Endothelial cell of umbilical vein (primary cell): ENCODE measurements around the gene MYEOV. TPM values are rescaled to one million over a fixed set of nuclear protein-coding genes. Genes with fewer than 3 reads are reported as not detected.

Experiments used
- BruUV-seq: library from RNA; stranded (reverse); fragments of 400-500 nt; replicated peaks from 2 replicates; lab custom pipeline; 2021; lab: Mats Ljungman, UMichigan
- CTCF ChIA-PET: fragments of 300-600, 350-600 bp; sonication (Branson Sonifier 250); formaldehyde crosslinking; loops from one replicate; lab custom pipeline; 2021; ENCODE audit warnings: antibody characterized with exemption, inconsistent platforms; lab: Charles Lee
- POLR2A ChIA-PET: fragments of 300-600, 350-600 bp; sonication (Branson Sonifier 250); formaldehyde crosslinking; loops from one replicate; lab custom pipeline; 2021; ENCODE audit warnings: antibody characterized with exemption, inconsistent platforms; lab: Charles Lee
- DNase-seq: peaks from one replicate; pipeline ENCODE4 v3.0.0-alpha.2; 2011; ENCODE audit warnings: low read depth, low spot score
- FAIRE-seq: peaks from 2 replicates; lab custom pipeline; 2011; peaks lifted over from hg19 to GRCh38; lab: Jason Lieb, UNC
- H2AFZ ChIP-seq: 2 replicates; pipeline ENCODE4 v1.6.0; 2012; ENCODE audit warnings: low read depth, low read length, control low read depth, inconsistent platforms
- H3K27ac ChIP-seq: 2 replicates; pipeline ENCODE4 v1.5.1; 2011; ENCODE audit warnings: low read depth, mild to moderate bottlenecking, control low read depth, low read length, moderate library complexity; ENCODE audit not compliant: insufficient read depth
- H3K27me3 ChIP-seq, 2 experiments: 2 replicates each; pipeline versions ENCODE4 v1.6.0 to v1.6.1; 2011; ENCODE audit warnings: low read length in 2 of 2, mixed read lengths in 1 of 2; ENCODE audit not compliant: control insufficient read depth in 2 of 2, insufficient read depth in 2 of 2
- H3K36me3 ChIP-seq, 2 experiments: 2 replicates in 1 of 2; 3 replicates in 1 of 2; pipeline ENCODE4 v1.5.1; 2011; ENCODE audit warnings: low read length in 2 of 2, mild to moderate bottlenecking in 1 of 2, moderate library complexity in 1 of 2; ENCODE audit not compliant: control insufficient read depth in 2 of 2, insufficient read depth in 2 of 2; ENCODE audit errors: extremely low read depth in 1 of 2
- H3K4me1 ChIP-seq: 3 replicates; pipeline ENCODE4 v1.5.1; 2011; ENCODE audit warnings: mild to moderate bottlenecking, low read length; ENCODE audit not compliant: control insufficient read depth, insufficient read depth; ENCODE audit errors: extremely low read depth
- H3K4me2 ChIP-seq: 2 replicates; pipeline ENCODE4 v1.6.1; 2011; ENCODE audit warnings: low read length, control low read depth, mixed read lengths; ENCODE audit not compliant: insufficient read depth
- H3K4me3 ChIP-seq, 3 experiments: fragments of 200-600 bp in 1 of 3; sonication (generic), shearing (Covaris generic) in 1 of 3; replicated peaks in 1 of 3; 2 replicates each; pipeline ENCODE4 v1.5.1; 2011 to 2016; ENCODE audit warnings: control low read depth in 3 of 3, low read length in 3 of 3, mild to moderate bottlenecking in 2 of 3, inconsistent platforms in 1 of 3, low read depth in 1 of 3, moderate library complexity in 1 of 3; ENCODE audit not compliant: insufficient read depth in 1 of 3
- H3K79me2 ChIP-seq: 2 replicates; pipeline ENCODE4 v1.6.0; 2012; ENCODE audit warnings: low read length, inconsistent platforms; ENCODE audit not compliant: control insufficient read depth, insufficient read depth
- H3K9ac ChIP-seq: replicated peaks from 2 replicates; pipeline ENCODE3; 2011; ENCODE audit warnings: low read length, control low read depth; ENCODE audit not compliant: insufficient read depth; ENCODE audit errors: extremely low read depth
- H3K9me1 ChIP-seq: replicated peaks from 3 replicates; pipeline ENCODE4 v1.6.0; 2011; ENCODE audit warnings: mild to moderate bottlenecking, low read length; ENCODE audit not compliant: control insufficient read depth, insufficient read depth; ENCODE audit errors: extremely low read depth
- H3K9me3 ChIP-seq: replicated peaks from 2 replicates; pipeline ENCODE4 v1.5.1; 2012; ENCODE audit warnings: low read length, inconsistent platforms; ENCODE audit not compliant: control insufficient read depth, insufficient read depth
- H4K20me1 ChIP-seq: replicated peaks from 2 replicates; pipeline ENCODE3; 2011; ENCODE audit warnings: mild to moderate bottlenecking, low read length; ENCODE audit not compliant: control insufficient read depth, insufficient read depth; ENCODE audit errors: extremely low read depth
- EZH2 ChIP-seq: IDR thresholded peaks from 2 replicates; pipeline ENCODE4 v1.6.1; 2012; ENCODE audit warnings: borderline replicate concordance, low read depth, mild to moderate bottlenecking, moderate library complexity, low read length, inconsistent platforms; ENCODE audit not compliant: severe bottlenecking
- POLR2A ChIP-seq: IDR thresholded peaks from 2 replicates; pipeline ENCODE4 v1.6.1; 2012; ENCODE audit warnings: low read depth, mild to moderate bottlenecking, control low read depth, low read length
- dilution Hi-C: fragments of 300-500 bp; cut with MboI; formaldehyde crosslinking; loops from one replicate; pipeline ENCODE4 v1.15.0; 2019; ENCODE audit warnings: low sequenced_read_pairs; ENCODE audit not compliant: extremely low pct_ligation_motif_present
- intact Hi-C: fragments of 100-400 bp; cut with micrococcal nuclease; formaldehyde crosslinking; loops from one replicate; pipeline ENCODE4 v1.10.0; 2022
- polyA plus RNA-seq, 4 experiments: library from polyadenylated mRNA; depleted of rRNA in 3 of 4; stranded (reverse) in 3 of 4; unstranded in 1 of 4; fragments of >200 nt; gene quantifications; 2 replicates each; pipeline versions ENCODE4 v1.2.1 to v1.2.3, GENCODE V29; 2011 to 2012; ENCODE audit warnings: missing spikeins in 1 of 4
- total RNA-seq: library from RNA; stranded (reverse); gene quantifications from 2 replicates; pipeline ENCODE4 v1.2.3, GENCODE V29; 2021
- TF ChIP-seq, protein P1 (sequence below), 2 donors: IDR thresholded peaks; 1 replicate in 1 of 2; 2 replicates in 1 of 2; pipeline ENCODE4 v1.5.1; 2011; ENCODE audit warnings: low read length in 2 of 2, mild to moderate bottlenecking in 2 of 2, moderate library complexity in 2 of 2, control low read depth in 1 of 2, inconsistent platforms in 1 of 2, low read depth in 1 of 2; ENCODE audit not compliant: insufficient read depth in 1 of 2; ENCODE audit errors: extremely low read depth in 1 of 2

MYEOV gene
- total and polyA plus RNA-seq, 2 donors (not counting 3 experiments of a cell fraction or from before 2014, with no cell fraction given) = 3.8 to 14.4 TPM

DNA sequence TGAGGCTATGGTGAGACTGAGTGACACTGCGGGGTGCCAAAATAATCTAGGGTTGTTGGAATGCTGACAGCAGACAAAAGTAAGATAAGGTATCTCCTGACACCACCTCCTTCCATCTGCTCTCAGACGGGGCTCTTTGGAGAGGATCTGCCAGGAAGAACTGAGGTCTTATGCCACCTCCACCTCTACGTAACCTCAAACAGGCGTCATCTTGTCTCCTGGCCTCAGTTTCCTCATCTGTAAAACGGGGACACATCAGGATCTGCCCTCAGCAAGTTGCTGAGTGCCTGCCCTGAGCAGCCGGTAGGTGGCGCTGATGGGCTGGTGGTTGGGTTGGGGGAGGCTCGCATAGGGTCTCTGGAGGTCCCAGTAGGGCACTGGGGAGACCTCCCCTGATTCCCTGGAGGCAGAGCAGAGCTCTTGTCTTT lies 1.7 kb upstream of the MYEOV start:
- TF ChIP-seq, protein P1, sequence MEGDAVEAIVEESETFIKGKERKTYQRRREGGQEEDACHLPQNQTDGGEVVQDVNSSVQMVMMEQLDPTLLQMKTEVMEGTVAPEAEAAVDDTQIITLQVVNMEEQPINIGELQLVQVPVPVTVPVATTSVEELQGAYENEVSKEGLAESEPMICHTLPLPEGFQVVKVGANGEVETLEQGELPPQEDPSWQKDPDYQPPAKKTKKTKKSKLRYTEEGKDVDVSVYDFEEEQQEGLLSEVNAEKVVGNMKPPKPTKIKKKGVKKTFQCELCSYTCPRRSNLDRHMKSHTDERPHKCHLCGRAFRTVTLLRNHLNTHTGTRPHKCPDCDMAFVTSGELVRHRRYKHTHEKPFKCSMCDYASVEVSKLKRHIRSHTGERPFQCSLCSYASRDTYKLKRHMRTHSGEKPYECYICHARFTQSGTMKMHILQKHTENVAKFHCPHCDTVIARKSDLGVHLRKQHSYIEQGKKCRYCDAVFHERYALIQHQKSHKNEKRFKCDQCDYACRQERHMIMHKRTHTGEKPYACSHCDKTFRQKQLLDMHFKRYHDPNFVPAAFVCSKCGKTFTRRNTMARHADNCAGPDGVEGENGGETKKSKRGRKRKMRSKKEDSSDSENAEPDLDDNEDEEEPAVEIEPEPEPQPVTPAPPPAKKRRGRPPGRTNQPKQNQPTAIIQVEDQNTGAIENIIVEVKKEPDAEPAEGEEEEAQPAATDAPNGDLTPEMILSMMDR (IDR thresholded peaks at IDR 0.05; ENCODE audit: extremely low read depth in 1 of 2, insufficient read depth in 1 of 2, low read depth in 1 of 2, low read length in 2 of 2) = peak; percentile 85 to 89
- TF ChIP-seq POLR2A (no peak), EZH2 (no peak)
- DNase-seq = peak; percentile 40
- peaks cover 22% of the 10 kb centered on the region for H3K4me1 ChIP-seq
- ChIA-PET CTCF (interaction anchor here (0.6 to 3.6 kb wide), 36 partner anchors 9 to 378 kb away, joined by 3 to 56 read pairs (median 4); a partner anchor contains a TSS), POLR2A (interaction anchor here (2.1 kb wide), 1 partner anchor 350 kb away, joined by 7 read pairs; no protein-coding TSS in a partner anchor)
- H3K27ac ChIP-seq = no peak overlapping the region
- no peak overlapping the region for H3K4me3 ChIP-seq
- H4K20me1 ChIP-seq = no peaks in the 10 kb centered on the region
- no peaks in the 10 kb centered on the region for H3K36me3 ChIP-seq
- H3K27me3 ChIP-seq = no peaks in the 10 kb centered on the region
- intact Hi-C loops (loop anchor here (1.0 to 10.0 kb wide), 4 partner anchors 161 to 378 kb away; no protein-coding TSS in a partner anchor), dilution Hi-C loops (no loop called here)
- H3K9ac ChIP-seq = no peak overlapping the region
- peak; percentile 80 for FAIRE-seq
- H3K79me2 ChIP-seq = peaks cover 26% of the 10 kb centered on the region
- no TSS peak for BruUV-seq
- no peak overlapping the region for H3K4me2 ChIP-seq
- H2AFZ ChIP-seq = no peak overlapping the region
- no peaks in the 10 kb centered on the region for H3K9me1 ChIP-seq
- H3K9me3 ChIP-seq = no peaks in the 10 kb centered on the region

DNA sequence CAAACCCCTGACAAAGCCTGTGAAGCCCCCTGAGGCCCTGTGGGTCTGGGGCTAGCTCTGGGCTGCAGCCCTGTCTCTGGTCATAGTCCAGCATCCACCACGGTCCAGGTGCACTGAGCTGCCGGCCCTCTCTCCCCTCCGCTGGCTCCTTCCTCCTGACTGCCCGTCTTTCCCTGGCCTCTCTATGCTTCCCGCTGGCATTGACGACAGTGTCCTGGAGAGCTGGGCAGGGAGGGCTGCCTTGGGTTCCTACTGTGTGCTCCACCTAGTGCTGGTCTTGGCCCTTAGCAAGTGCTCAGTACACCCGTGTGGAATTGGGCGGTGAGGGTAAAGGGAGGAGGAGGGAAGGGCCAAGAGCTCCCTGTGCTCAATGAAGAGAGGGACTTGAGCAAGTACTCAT lies 868 bp upstream of the MYEOV start:
- Histone ChIP-seq H3K9ac (no peak overlapping the region), H3K27ac (no peak overlapping the region), H3K79me2 (peaks cover 26% of the 10 kb centered on the region), H3K36me3 (no peaks in the 10 kb centered on the region), H3K4me2 (no peak overlapping the region), H2AFZ (no peak overlapping the region), H4K20me1 (no peaks in the 10 kb centered on the region), H3K9me1 (no peaks in the 10 kb centered on the region), H3K4me1 (peaks cover 29% of the 10 kb centered on the region), H3K9me3 (no peaks in the 10 kb centered on the region), H3K27me3 (no peaks in the 10 kb centered on the region), H3K4me3 (no peak overlapping the region)
- DNase-seq = no peak
- intact Hi-C loops = loop anchor here (10.0 kb wide), 1 partner anchor 188 kb away; no protein-coding TSS in a partner anchor
- no peak for TF ChIP-seq EZH2
- TF ChIP-seq, protein P1 (IDR thresholded peaks at IDR 0.05; ENCODE audit: extremely low read depth in 1 of 2, insufficient read depth in 1 of 2, low read depth in 1 of 2, low read length in 2 of 2) = peak in 1 of 2 donors; percentile 0
- ChIA-PET POLR2A (interaction anchor here (2.1 kb wide), 1 partner anchor 349 kb away, joined by 7 read pairs; no protein-coding TSS in a partner anchor), CTCF (interaction anchor here (0.6 to 3.6 kb wide), 37 partner anchors 10 to 377 kb away, joined by 3 to 56 read pairs (median 4); a partner anchor contains a TSS)
- no TSS peak for BruUV-seq
- FAIRE-seq = peak; percentile 15
- dilution Hi-C loops = no loop called here
